Osteocyte (in vitro differentiated cells): ENCODE data around the gene FAM120B. TPM values are rescaled to one million over a fixed set of nuclear protein-coding genes. Genes with fewer than 3 reads are reported as not detected.
A peak's percentile ranks its signal among the peaks of the same experiment; 100 is the strongest.

Experiments
- DNase-seq: peaks from one replicate; pipeline ENCODE4 v3.0.0; 2021; ENCODE audit warnings: mixed read lengths; ENCODE audit not compliant: unreplicated experiment; ENCODE audit errors: extremely low spot score
- H3K27ac Mint-ChIP-seq: one replicate; pipeline ENCODE4 v1.8.0; 2021; ENCODE audit warnings: mild to moderate bottlenecking, mixed read lengths; ENCODE audit not compliant: unreplicated experiment
- H3K27me3 Mint-ChIP-seq: one replicate; pipeline ENCODE4 v1.8.0; 2021; ENCODE audit warnings: mixed read lengths; ENCODE audit not compliant: unreplicated experiment
- H3K36me3 Mint-ChIP-seq: one replicate; pipeline ENCODE4 v1.8.0; 2021; ENCODE audit warnings: mixed read lengths; ENCODE audit not compliant: unreplicated experiment
- H3K4me1 Mint-ChIP-seq: one replicate; pipeline ENCODE4 v1.8.0; 2021; ENCODE audit warnings: mixed read lengths; ENCODE audit not compliant: unreplicated experiment
- H3K4me3 Mint-ChIP-seq: one replicate; pipeline ENCODE4 v1.8.0; 2021; ENCODE audit warnings: mild to moderate bottlenecking, moderate library complexity, mixed read lengths; ENCODE audit not compliant: unreplicated experiment
- H3K9me3 Mint-ChIP-seq: one replicate; pipeline ENCODE4 v1.8.0; 2021; ENCODE audit warnings: mixed read lengths; ENCODE audit not compliant: unreplicated experiment
- total RNA-seq: library from RNA; stranded (reverse); gene quantifications from 2 replicates; pipeline ENCODE4 v1.2.1, GENCODE V29; 2021
- TF ChIP-seq, protein P1 (sequence below): fragments of 200-600 bp; sonication (generic); IDR thresholded peaks from 2 replicates; pipeline ENCODE4 v1.5.0; 2021; ENCODE audit warnings: antibody characterized with exemption, mild to moderate bottlenecking, moderate library complexity

Gene FAM120B
- total RNA-seq, 1 donor from 2014 or later, result 36.9 TPM

DNA sequence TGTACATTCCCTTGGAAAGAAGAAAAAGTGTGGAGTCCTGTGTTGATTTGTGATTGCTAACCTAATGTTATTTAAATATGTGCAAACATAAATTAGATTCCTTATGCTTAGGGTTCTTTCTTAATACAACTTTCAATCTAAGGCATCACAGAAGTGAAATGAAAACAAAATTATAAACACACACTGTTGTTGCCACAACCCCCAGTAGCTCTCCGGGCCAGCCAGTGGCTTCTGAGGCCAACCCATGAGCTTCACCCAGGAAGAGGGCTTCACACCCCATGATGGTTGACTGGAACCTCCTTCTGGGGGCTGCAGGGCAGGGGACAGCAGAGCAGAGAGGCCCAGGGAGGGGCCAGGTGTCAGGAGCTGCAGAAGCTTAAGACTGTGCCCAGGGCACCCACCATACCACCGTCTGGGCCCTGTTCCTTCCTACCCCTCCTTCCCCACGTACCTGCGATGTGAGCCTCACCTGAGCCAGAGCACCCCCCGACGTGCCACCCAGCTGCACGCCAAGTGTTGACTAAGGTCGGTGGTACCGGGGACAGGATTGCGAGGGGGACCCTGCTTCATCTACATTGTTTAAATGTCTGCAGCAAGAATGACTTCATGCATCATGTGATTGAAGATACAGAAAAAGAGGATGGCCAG lies 110.5 kb downstream of the FAM120B start:
- Mint-ChIP-seq H3K27me3 (peaks cover 2% of the 10 kb centered on the region), H3K4me3 (no peak overlapping the region), H3K27ac (no peak overlapping the region), H3K9me3 (peaks cover 17% of the 10 kb centered on the region), H3K4me1 (no peaks in the 10 kb centered on the region), H3K36me3 (peaks cover 2% of the 10 kb centered on the region)
- no peak for DNase-seq
- TF ChIP-seq, protein P1, sequence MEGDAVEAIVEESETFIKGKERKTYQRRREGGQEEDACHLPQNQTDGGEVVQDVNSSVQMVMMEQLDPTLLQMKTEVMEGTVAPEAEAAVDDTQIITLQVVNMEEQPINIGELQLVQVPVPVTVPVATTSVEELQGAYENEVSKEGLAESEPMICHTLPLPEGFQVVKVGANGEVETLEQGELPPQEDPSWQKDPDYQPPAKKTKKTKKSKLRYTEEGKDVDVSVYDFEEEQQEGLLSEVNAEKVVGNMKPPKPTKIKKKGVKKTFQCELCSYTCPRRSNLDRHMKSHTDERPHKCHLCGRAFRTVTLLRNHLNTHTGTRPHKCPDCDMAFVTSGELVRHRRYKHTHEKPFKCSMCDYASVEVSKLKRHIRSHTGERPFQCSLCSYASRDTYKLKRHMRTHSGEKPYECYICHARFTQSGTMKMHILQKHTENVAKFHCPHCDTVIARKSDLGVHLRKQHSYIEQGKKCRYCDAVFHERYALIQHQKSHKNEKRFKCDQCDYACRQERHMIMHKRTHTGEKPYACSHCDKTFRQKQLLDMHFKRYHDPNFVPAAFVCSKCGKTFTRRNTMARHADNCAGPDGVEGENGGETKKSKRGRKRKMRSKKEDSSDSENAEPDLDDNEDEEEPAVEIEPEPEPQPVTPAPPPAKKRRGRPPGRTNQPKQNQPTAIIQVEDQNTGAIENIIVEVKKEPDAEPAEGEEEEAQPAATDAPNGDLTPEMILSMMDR, result no peak

DNA sequence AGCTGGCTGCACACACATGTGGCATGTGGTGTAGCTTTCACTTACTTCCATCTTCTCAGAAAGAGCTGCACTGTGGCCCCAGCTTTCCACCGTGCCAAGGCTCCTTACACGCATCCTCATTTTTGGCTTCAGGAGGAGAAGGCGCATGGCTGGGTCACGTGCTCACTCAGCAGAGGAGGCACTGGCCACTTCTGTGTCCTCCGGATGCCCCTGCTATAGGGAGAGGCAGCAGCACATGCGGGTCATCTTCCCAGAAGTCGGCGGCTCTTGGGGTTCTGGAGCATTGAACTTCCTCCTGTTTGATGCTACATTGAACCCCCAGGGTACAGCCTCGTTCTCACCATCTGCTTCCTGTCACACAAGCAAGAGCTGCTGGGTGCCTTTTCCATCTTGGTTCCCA lies 111.3 kb downstream of the FAM120B start:
- H3K27ac Mint-ChIP-seq, result no peak overlapping the region
- peaks cover 14% of the 10 kb centered on the region for H3K9me3 Mint-ChIP-seq
- no peak overlapping the region for H3K4me3 Mint-ChIP-seq

DNA sequence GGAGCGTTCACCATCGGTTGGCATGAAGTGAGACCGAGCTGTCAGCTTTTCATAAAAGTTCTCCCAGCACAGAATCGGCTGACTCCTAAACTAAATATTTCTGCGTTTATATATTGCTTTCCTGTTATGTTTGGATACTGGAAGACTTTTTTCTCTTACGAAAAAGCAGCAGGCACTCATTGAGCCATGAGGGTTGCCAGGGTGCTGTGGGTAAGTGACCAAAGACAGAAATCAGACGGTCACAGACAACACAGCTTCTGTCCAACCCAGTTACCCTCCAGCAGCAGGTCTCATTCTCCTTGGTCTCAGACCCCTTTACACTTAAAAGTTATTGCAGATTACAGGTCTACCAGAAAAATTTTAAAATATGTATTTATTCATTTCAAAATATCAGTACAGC lies 113.7 kb downstream of the FAM120B start:
- no peak overlapping the region for H3K27ac Mint-ChIP-seq

More for the DNA sequence above, 111.3 kb downstream of the FAM120B start:
- TF ChIP-seq, protein P1, result no peak
- H3K4me1 Mint-ChIP-seq, result no peaks in the 10 kb centered on the region
- no peak for DNase-seq
- H3K27me3 Mint-ChIP-seq, result peaks cover 2% of the 10 kb centered on the region
- peaks cover 2% of the 10 kb centered on the region for H3K36me3 Mint-ChIP-seq

DNA sequence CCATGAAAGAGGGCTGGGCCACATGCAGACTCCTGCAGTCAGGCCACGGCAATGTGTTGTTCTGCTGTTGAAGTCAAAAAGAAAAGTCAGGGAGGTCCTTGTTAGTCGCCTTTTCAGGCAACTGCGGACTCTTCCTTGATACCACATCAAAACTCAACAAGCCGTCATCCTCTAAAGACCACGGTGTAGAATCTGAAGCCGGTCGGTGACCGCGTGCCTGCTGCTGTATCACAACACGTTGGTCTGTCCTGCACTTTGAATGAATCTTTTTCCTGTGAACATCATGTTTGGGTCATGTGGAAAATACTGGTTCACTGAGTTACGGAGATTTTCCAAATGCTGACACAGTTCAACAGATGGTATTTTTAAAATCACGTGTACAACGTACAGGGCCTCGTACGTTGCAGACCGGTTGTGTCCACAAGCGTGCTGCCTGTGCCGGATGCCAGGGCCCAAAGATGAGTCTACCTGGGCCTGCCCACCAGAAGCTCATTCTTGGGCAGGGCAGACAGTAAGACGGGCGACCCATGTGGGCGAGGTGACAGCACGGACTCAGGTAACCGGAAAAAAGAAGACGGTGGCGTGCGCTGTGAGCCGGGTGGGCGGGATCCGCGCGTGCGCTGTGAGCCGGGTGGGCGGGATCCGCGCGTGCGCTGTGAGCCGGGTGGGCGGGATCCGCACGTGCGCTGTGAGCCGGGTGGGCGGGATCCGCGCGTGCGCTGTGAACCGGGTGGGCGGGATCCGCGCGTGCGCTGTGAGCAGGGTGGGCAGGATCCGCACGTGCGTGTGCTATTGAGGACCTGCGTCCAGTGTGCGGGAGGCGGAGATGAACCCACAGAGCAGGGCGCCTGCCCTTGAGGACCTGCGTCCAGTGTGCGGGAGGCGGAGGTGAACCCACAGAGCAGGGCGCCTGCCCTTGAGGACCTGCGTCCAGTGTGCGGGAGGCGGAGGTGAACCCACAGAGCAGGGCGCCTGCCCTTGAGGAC lies 114.5 kb downstream of the FAM120B start:
- peak; percentile 75 for DNase-seq
- Mint-ChIP-seq H3K27me3 (peaks cover 2% of the 10 kb centered on the region), H3K4me1 (no peaks in the 10 kb centered on the region), H3K36me3 (no peaks in the 10 kb centered on the region), H3K4me3 (no peak overlapping the region), H3K27ac (no peak overlapping the region), H3K9me3 (no peaks in the 10 kb centered on the region)
- TF ChIP-seq, protein P1, result no peak

More for the DNA sequence above, 113.7 kb downstream of the FAM120B start:
- no peaks in the 10 kb centered on the region for H3K36me3 Mint-ChIP-seq
- TF ChIP-seq, protein P1, result no peak
- no peak overlapping the region for H3K4me3 Mint-ChIP-seq
- DNase-seq, result no peak
- H3K27me3 Mint-ChIP-seq, result peaks cover 2% of the 10 kb centered on the region
- no peaks in the 10 kb centered on the region for H3K4me1 Mint-ChIP-seq
- H3K9me3 Mint-ChIP-seq, result no peaks in the 10 kb centered on the region

DNA sequence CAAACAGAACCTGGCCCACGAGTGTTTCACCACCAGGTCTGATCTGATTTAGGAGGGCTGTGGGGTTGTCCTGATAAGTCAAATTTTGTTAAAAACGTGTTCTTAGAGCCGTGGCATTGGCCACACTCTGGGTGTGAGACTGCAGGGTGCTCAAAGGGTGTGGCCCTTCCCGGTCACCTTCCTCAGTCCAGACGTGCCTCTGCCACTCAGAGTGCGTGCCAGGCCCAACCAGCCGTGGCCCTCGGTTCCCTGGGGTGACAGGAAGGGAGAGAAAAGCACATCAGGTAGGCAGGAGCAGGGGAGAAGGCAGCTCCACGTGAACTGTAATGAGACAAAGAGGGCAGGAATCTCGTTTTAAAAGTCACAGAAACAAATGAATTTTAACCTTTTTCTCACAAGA lies 115.4 kb downstream of the FAM120B start:
- H3K36me3 Mint-ChIP-seq, result no peaks in the 10 kb centered on the region
- DNase-seq, result peak; percentile 74
- H3K9me3 Mint-ChIP-seq, result no peaks in the 10 kb centered on the region
- no peak overlapping the region for H3K27ac Mint-ChIP-seq
- peaks cover 5% of the 10 kb centered on the region for H3K27me3 Mint-ChIP-seq
- no peak overlapping the region for H3K4me3 Mint-ChIP-seq
- TF ChIP-seq, protein P1, result no peak
- H3K4me1 Mint-ChIP-seq, result no peaks in the 10 kb centered on the region
